Mucosa of descending colon (tissue), 3 donors: ENCODE results near the gene DACH1. TPM values are rescaled to one million over a fixed set of nuclear protein-coding genes. Genes with fewer than 3 reads are reported as not detected.

ENCODE experiments used
- ATAC-seq: fragments of 200-7000 bp; cut with Tn5 transposase; one replicate; pipeline ENCODE4 v1.9.1; 2020; ENCODE audit warnings: mild to moderate bottlenecking, moderate library complexity
- DNase-seq, 3 donors: peaks; one replicate each; pipeline ENCODE4 v3.0.0-alpha.2; 2020
- H3K36me3 ChIP-seq: fragments of 200-600 bp; one replicate; pipeline ENCODE4 v1.8.0; 2021; ENCODE audit warnings: low read depth, mild to moderate bottlenecking
- H3K4me1 ChIP-seq: fragments of 200-600 bp; one replicate; pipeline ENCODE4 v1.8.0; 2021; ENCODE audit warnings: low read depth, mild to moderate bottlenecking
- H3K4me3 ChIP-seq: fragments of 200-600 bp; one replicate; pipeline ENCODE4 v1.8.0; 2021; ENCODE audit warnings: mild to moderate bottlenecking
- H3K9me3 ChIP-seq: fragments of 200-600 bp; one replicate; pipeline ENCODE4 v1.8.0; 2021; ENCODE audit warnings: mild to moderate bottlenecking
- CTCF ChIP-seq: fragments of 200-600 bp; IDR thresholded peaks from one replicate; pipeline ENCODE4 v1.8.0; 2022; ENCODE audit warnings: antibody characterized with exemption, mild to moderate bottlenecking
- intact Hi-C, 2 donors: fragments of 100-400 bp; cut with DNase I in 1 of 2; cut with micrococcal nuclease in 1 of 2; formaldehyde crosslinking; loops; one replicate each; pipeline versions ENCODE4 v1.11.0 to v1.11.1; 2022; cut with DNase I, micrococcal nuclease
- total RNA-seq, 3 donors: library from RNA; stranded (reverse); fragmentation: NEBNext Ultra II Directional in 2 of 3; extraction: Animal tissue kit (Norgen Biotek cat#: 25700) in 2 of 3; gene quantifications; one replicate each; pipeline versions ENCODE4 v1.2.1 to v1.2.4, GENCODE V29; 2021 to 2023
- donor health status: DM: no; HTN: no; CAD: no; lungs with moderate emphysema.
- donor health status: DM: no; HTN: no; CAD: no.
- donor health status: DM: no; HTN: yes; CAD: no.

Gene DACH1
- total RNA-seq, 3 donors from 2014 or later = 3.2 to 6.5 (median 6.4) TPM

GRCh38 chr13:71587193-71587592, 279.8 kb downstream of the DACH1 start:
- no peak for ATAC-seq
- no peak for TF ChIP-seq CTCF
- Histone ChIP-seq H3K9me3 (no peaks in the 10 kb centered on the region), H3K4me1 (no peaks in the 10 kb centered on the region), H3K36me3 (no peaks in the 10 kb centered on the region), H3K4me3 (no peak overlapping the region)
- intact Hi-C loops = no loop called here
- no peak for DNase-seq

- no peak for TF ChIP-seq CTCF
- ATAC-seq = no peak
- intact Hi-C loops = no loop called here
Measured at GRCh38 chr13:71583581-71583980, 283.4 kb downstream of the DACH1 start.

DNA sequence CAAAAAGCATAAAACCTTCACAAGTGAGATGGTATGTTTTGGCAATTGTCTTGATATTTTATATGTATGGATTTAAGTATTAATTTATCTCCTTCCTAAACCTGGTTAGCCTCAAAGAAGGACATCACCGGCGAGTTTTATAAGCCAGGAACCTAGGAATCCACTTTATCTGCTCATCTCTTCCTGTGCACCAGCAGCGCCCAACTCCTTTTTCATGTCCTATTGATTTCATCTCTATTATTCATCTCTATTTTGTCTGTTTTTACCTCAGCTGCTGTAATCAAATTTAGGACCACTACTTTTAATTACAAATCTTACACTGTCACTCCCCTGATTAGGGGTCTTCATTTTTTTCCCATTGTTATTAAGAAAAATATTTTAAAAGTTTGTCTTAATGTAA, 286.4 kb downstream of the DACH1 start:
- Histone ChIP-seq H3K4me3 (no peak overlapping the region), H3K9me3 (no peaks in the 10 kb centered on the region), H3K4me1 (no peaks in the 10 kb centered on the region), H3K36me3 (no peaks in the 10 kb centered on the region)
- ATAC-seq = no peak
- no peak for TF ChIP-seq CTCF
- intact Hi-C loops = no loop called here
- DNase-seq = no peak

More at GRCh38 chr13:71583581-71583980, 283.4 kb downstream of the DACH1 start:
- no peak overlapping the region for H3K4me3 ChIP-seq
- H3K4me1 ChIP-seq = no peaks in the 10 kb centered on the region
- DNase-seq = no peak
- H3K9me3 ChIP-seq = no peaks in the 10 kb centered on the region
- no peaks in the 10 kb centered on the region for H3K36me3 ChIP-seq

DNA sequence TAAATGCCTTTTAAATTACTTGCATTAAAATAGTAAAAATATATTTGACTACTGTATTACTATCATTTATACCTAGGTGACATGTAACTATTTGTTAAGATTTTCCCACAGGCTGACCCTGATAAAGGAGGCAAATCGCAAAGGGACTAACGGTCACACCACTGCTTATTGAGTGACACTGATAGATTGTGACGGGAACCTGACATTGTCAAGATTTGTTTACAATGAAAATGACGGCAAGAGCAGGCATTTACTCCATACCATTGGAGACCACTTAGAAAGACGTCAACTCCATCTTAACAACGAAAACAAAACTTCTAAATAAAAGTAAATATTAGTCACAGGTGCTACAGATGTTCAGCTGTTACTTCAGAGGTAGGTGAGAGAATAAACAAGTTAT, 289.0 kb downstream of the DACH1 start:
- no peaks in the 10 kb centered on the region for H3K9me3 ChIP-seq
- H3K36me3 ChIP-seq = no peaks in the 10 kb centered on the region
- TF ChIP-seq CTCF = no peak
- ATAC-seq = no peak
- no peaks in the 10 kb centered on the region for H3K4me1 ChIP-seq
- DNase-seq = no peak
- intact Hi-C loops = no loop called here
- H3K4me3 ChIP-seq = no peak overlapping the region

DNA sequence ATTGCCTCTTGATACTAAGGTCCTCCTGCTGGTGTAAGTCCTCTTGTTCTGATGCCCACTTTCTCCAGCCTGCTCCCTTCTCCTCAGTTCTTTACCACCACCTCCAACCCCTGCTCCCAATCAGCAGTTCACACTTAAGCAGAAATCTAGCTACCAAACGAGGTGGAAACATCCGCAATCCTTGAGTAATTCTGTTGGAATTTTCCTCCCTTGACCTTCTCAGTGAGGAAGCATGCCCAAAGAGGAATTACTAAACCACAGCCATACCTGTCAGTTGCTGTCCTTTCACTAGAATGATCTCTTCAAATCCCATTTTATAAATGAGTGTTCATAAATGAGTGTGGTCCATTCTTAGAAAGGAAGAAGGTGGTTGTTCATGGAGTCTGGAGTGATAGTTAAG, 289.9 kb downstream of the DACH1 start:
- Histone ChIP-seq H3K9me3 (no peaks in the 10 kb centered on the region), H3K36me3 (no peaks in the 10 kb centered on the region), H3K4me3 (no peak overlapping the region), H3K4me1 (no peaks in the 10 kb centered on the region)
- no peak for TF ChIP-seq CTCF
- ATAC-seq = no peak
- DNase-seq = no peak
- intact Hi-C loops = no loop called here

DNA sequence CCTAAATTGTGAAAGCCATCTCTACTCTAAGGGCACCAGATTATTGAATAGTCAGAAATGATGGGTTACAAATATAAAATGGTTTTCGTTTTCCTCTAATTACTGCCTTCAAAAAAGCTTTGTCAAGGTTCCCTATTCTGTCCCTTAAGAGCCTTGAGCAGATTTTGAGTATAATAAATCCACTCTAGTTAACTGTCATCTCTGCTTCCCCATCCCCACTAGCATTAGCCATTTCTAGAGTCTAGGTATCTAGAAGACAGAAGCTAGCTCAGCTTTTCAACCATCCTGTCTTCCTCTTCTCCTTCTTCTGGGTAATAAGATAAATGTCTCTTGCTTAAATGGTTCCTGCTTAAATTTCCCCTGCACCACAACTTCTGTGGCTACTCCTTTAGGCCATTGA, 290.4 kb downstream of the DACH1 start:
- H3K36me3 ChIP-seq = no peaks in the 10 kb centered on the region
- DNase-seq = no peak
- H3K4me1 ChIP-seq = no peaks in the 10 kb centered on the region
- H3K4me3 ChIP-seq = no peak overlapping the region
- no peak for ATAC-seq
- H3K9me3 ChIP-seq = no peaks in the 10 kb centered on the region
- TF ChIP-seq CTCF = no peak
- intact Hi-C loops = no loop called here
